Right lobe of liver (tissue), 6 donors: ENCODE measurements around the gene UVSSA. TPM values are rescaled to one million over a fixed set of nuclear protein-coding genes. Genes with fewer than 3 reads are reported as not detected.

Experiments
- ATAC-seq, 4 donors: fragments of 200-7000 bp; cut with Tn5 transposase; one replicate each; pipeline ENCODE4 v1.9.1; 2020; ENCODE audit warnings: mild to moderate bottlenecking in 4 of 4, moderate library complexity in 4 of 4
- DNase-seq, 3 donors: peaks; one replicate each; pipeline ENCODE4 v3.0.0-alpha.2; 2020
- H3K27ac ChIP-seq, 3 donors: fragments of 200-600 bp; one replicate each; pipeline ENCODE4 v1.8.0; 2022
- H3K27me3 ChIP-seq, 2 donors: fragments of 200-600 bp; one replicate each; pipeline ENCODE4 v1.8.0; 2022
- H3K36me3 ChIP-seq, 4 donors: fragments of 200-600 bp; sonication (generic) in 1 of 4; one replicate each; pipeline versions ENCODE4 v1.5.1 to v1.8.0; 2017 to 2022; ENCODE audit warnings: control low read depth in 1 of 4
- H3K4me1 ChIP-seq, 4 donors: fragments of 200-600 bp; sonication (generic) in 1 of 4; one replicate each; pipeline versions ENCODE4 v1.5.1 to v1.8.0; 2017 to 2022; ENCODE audit warnings: control low read depth in 1 of 4
- H3K4me3 ChIP-seq, 3 donors: fragments of 200-600 bp; one replicate each; pipeline ENCODE4 v1.8.0; 2022
- H3K9me3 ChIP-seq, 4 donors: fragments of 200-600 bp; sonication (generic) in 1 of 4; one replicate each; pipeline versions ENCODE4 v1.5.1 to v1.8.0; 2017 to 2022; ENCODE audit warnings: control low read depth in 1 of 4
- CTCF ChIP-seq, 4 donors: fragments of 200-600 bp in 3 of 4; fragments of 450-650 bp in 1 of 4; IDR thresholded peaks; one replicate each; pipeline versions ENCODE4 v1.5.1 to v1.8.0; 2016 to 2022; ENCODE audit warnings: antibody characterized with exemption in 4 of 4, mild to moderate bottlenecking in 2 of 4
- POLR2A ChIP-seq: fragments of 450-650 bp; IDR thresholded peaks from one replicate; pipeline ENCODE4 v1.6.1; 2017; ENCODE audit warnings: antibody characterized with exemption, mild to moderate bottlenecking
- WGBS: methylation state at CpG from one replicate; pipeline ENCODE4 v1.1.6; 2018; ENCODE audit warnings: low coverage, low lambda C conversion rate; ENCODE audit not compliant: insufficient coverage; ENCODE audit errors: missing lambda C conversion rate; 5-methylcytosine and 5-hydroxymethylcytosine counted together
- intact Hi-C, 2 donors: fragments of 100-400 bp; cut with DNase I; formaldehyde crosslinking; loops; one replicate each; pipeline versions ENCODE4 v1.11.2 to v1.14.1; 2022
- total RNA-seq, 6 experiments: library from RNA; depleted of rRNA in 2 of 6; stranded (reverse); fragments of >200 nt in 2 of 6; fragmentation: NEBNext Ultra II Directional in 3 of 6; extraction: Animal tissue kit (Norgen Biotek cat#: 25700) in 3 of 6; gene quantifications; one replicate each; pipeline versions ENCODE4 v1.1.0 to v1.2.4, GENCODE V29; 2016 to 2023
- donor health status: DM: no; HTN: yes; CAD: no.
- donor health status: DM: no; HTN: no; CAD: no.
- donor health status: DM: no; HTN: no; CAD: no.
- donor health status: DM: no; HTN: yes; CAD: no.
- donor health status: DM: no; HTN: yes; CAD: no.

Gene UVSSA
- total RNA-seq, 6 experiments from 2014 or later = 9.1 to 14.5 (median 11.3) TPM

GRCh38 chr4:1401409-1402020, 54.5 kb downstream of the UVSSA start:
- 6% methylated on average over 6 of the region's 18 CpGs for WGBS
- Histone ChIP-seq H3K9me3 (no peaks in the 10 kb centered on the region), H3K27me3 (peaks cover 3 to 22% of the 10 kb centered on the region in 2 donors), H3K4me1 (no peaks in the 10 kb centered on the region), H3K4me3 (no peak overlapping the region), H3K27ac (no peak overlapping the region), H3K36me3 (no peaks in the 10 kb centered on the region)
- no peak for TF ChIP-seq CTCF (IDR thresholded peaks at IDR 0.05)
- TF ChIP-seq POLR2A = no peak
- ATAC-seq (no peak), DNase-seq (peak in 1 of 3 donors; percentile 24)
- intact Hi-C loops = no loop called here

- H3K27ac ChIP-seq = no peak overlapping the region
- WGBS = 17% methylated on average over 2 of the region's 24 CpGs
- ATAC-seq (no peak), DNase-seq (peak in 2 of 3 donors; percentile 34 to 49)
- no peaks in the 10 kb centered on the region for H3K9me3 ChIP-seq
- TF ChIP-seq CTCF (IDR thresholded peaks at IDR 0.05) = no peak
- TF ChIP-seq POLR2A = no peak
- H3K4me3 ChIP-seq = no peak overlapping the region
- no peaks in the 10 kb centered on the region for H3K36me3 ChIP-seq
- intact Hi-C loops = no loop called here
- H3K4me1 ChIP-seq = no peaks in the 10 kb centered on the region
- peaks cover 3 to 26% of the 10 kb centered on the region in 2 donors for H3K27me3 ChIP-seq
Measured at GRCh38 chr4:1402021-1402515, 55.1 kb downstream of the UVSSA start.

- intact Hi-C loops = no loop called here
- TF ChIP-seq POLR2A (no peak), CTCF (IDR thresholded peaks at IDR 0.05) (no peak)
Measured at GRCh38 chr4:1402516-1403091, 55.6 kb downstream of the UVSSA start.

GRCh38 chr4:1403177-1403583, 56.2 kb downstream of the UVSSA start:
- no peak for ATAC-seq
- DNase-seq = peak; percentile 16 to 39 (median 25)
- Histone ChIP-seq H3K27me3 (peaks cover 3 to 29% of the 10 kb centered on the region in 2 donors), H3K9me3 (no peaks in the 10 kb centered on the region), H3K27ac (no peak overlapping the region), H3K36me3 (no peaks in the 10 kb centered on the region), H3K4me1 (no peaks in the 10 kb centered on the region), H3K4me3 (no peak overlapping the region)
- WGBS = 0% methylated on average over 1 of the region's 58 CpGs
- intact Hi-C loops = no loop called here
- TF ChIP-seq CTCF (IDR thresholded peaks at IDR 0.05) = no peak
- no peak for TF ChIP-seq POLR2A

More at GRCh38 chr4:1402516-1403091, 55.6 kb downstream of the UVSSA start:
- Histone ChIP-seq H3K9me3 (no peaks in the 10 kb centered on the region), H3K27me3 (peaks cover 3 to 28% of the 10 kb centered on the region in 2 donors), H3K4me1 (no peaks in the 10 kb centered on the region), H3K4me3 (no peak overlapping the region), H3K27ac (no peak overlapping the region), H3K36me3 (no peaks in the 10 kb centered on the region)
- WGBS = no CpG with 5 or more reads among the region's 69 CpGs
- DNase-seq (peak in 2 of 3 donors; percentile 28 to 55), ATAC-seq (peak in 1 of 4 donors; percentile 23)
